B cell (primary cell): ENCODE measurements around the gene DTNBP1. TPM values are rescaled to one million over a fixed set of nuclear protein-coding genes. Genes with fewer than 3 reads are reported as not detected.

ENCODE experiments used
- ATAC-seq: fragments of 200-7000 bp; cut with Tn5 transposase; one replicate; pipeline ENCODE4 v1.10.0; 2021; ENCODE audit warnings: low read depth, mild to moderate bottlenecking, moderate number of reproducible peaks, moderate library complexity
- CTCF ChIA-PET: fragments of 350-600 bp; sonication (Branson Sonifier 250); formaldehyde crosslinking; loops from one replicate; lab custom pipeline; 2021; ENCODE audit warnings: antibody characterized with exemption, inconsistent platforms; lab: Charles Lee
- POLR2A ChIA-PET: fragments of 350-600 bp; sonication (Branson Sonifier 250); formaldehyde crosslinking; loops from one replicate; lab custom pipeline; 2021; ENCODE audit warnings: antibody characterized with exemption; lab: Charles Lee
- DNase-seq: peaks from one replicate; pipeline ENCODE4 v3.0.0; 2013
- H2AFZ ChIP-seq: 2 replicates; pipeline ENCODE4 v1.6.1; 2012; ENCODE audit warnings: mild to moderate bottlenecking, low read depth, low read length; ENCODE audit not compliant: insufficient read depth, poor library complexity, severe bottlenecking
- H3K27ac ChIP-seq, 2 donors: 1 replicate in 1 of 2; 2 replicates in 1 of 2; pipeline ENCODE4 v1.5.1; 2012 to 2013; ENCODE audit warnings: low read length in 2 of 2, mild to moderate bottlenecking in 2 of 2, moderate library complexity in 1 of 2
- H3K27me3 ChIP-seq, 4 experiments: fragments of 200-600 bp in 1 of 4; sonication (generic) in 1 of 4; replicated peaks in 1 of 4; 1 replicate in 2 of 4; 2 replicates in 2 of 4; pipeline versions ENCODE4 v1.6.1 to v1.7.0; 2013 to 2016; ENCODE audit warnings: low read length in 3 of 4, mild to moderate bottlenecking in 2 of 4, mixed read lengths in 1 of 4, moderate library complexity in 1 of 4; ENCODE audit not compliant: insufficient read depth in 4 of 4, control insufficient read depth in 3 of 4; ENCODE audit errors: control extremely low read depth in 1 of 4
- H3K36me3 ChIP-seq, 2 experiments: replicated peaks in 1 of 2; 1 replicate in 1 of 2; 2 replicates in 1 of 2; pipeline versions ENCODE4 v1.6.1 to v1.7.1; 2013; ENCODE audit warnings: low read length in 1 of 2; ENCODE audit not compliant: insufficient read depth in 2 of 2, control insufficient read depth in 1 of 2; ENCODE audit errors: control extremely low read depth in 1 of 2, extremely low read depth in 1 of 2
- H3K4me1 ChIP-seq, 2 donors: fragments of 200-600 bp in 1 of 2; sonication (generic) in 1 of 2; 1 replicate in 1 of 2; 2 replicates in 1 of 2; pipeline versions ENCODE4 v1.5.1 to v1.6.1; 2013 to 2017; ENCODE audit warnings: low read length in 2 of 2; ENCODE audit not compliant: control insufficient read depth in 2 of 2, insufficient read depth in 2 of 2
- H3K4me2 ChIP-seq: replicated peaks from 2 replicates; pipeline ENCODE3; 2012; ENCODE audit warnings: mild to moderate bottlenecking, low read depth, low read length; ENCODE audit not compliant: poor library complexity, severe bottlenecking
- H3K4me3 ChIP-seq, 5 experiments: fragments of 200-600 bp in 1 of 5; sonication (generic) in 1 of 5; 1 replicate in 3 of 5; 2 replicates in 2 of 5; pipeline versions ENCODE4 v1.5.1 to v1.7.0; 2011 to 2016; ENCODE audit warnings: low read length in 4 of 5, mild to moderate bottlenecking in 4 of 5, low read depth in 2 of 5, control low read depth in 1 of 5, moderate library complexity in 1 of 5; ENCODE audit not compliant: insufficient read depth in 1 of 5; ENCODE audit errors: control extremely low read depth in 1 of 5, extremely low read depth in 1 of 5
- H3K79me2 ChIP-seq: fragments of 200-600 bp; sonication (generic); one replicate; pipeline ENCODE4 v1.6.0; 2016; ENCODE audit warnings: low read length; ENCODE audit not compliant: control insufficient read depth, insufficient read depth
- H3K9ac ChIP-seq: fragments of 200-600 bp; sonication (generic); 2 replicates; pipeline ENCODE4 v1.6.1; 2017; ENCODE audit warnings: mild to moderate bottlenecking, low read length, moderate library complexity
- H3K9me3 ChIP-seq, 3 donors: one replicate each; pipeline versions ENCODE4 v1.6.1 to v1.7.1; 2013; ENCODE audit warnings: low read length in 2 of 3; ENCODE audit not compliant: control insufficient read depth in 2 of 3, insufficient read depth in 1 of 3; ENCODE audit errors: control extremely low read depth in 1 of 3
- H4K20me1 ChIP-seq: 2 replicates; pipeline ENCODE4 v1.6.0; 2012; ENCODE audit warnings: mild to moderate bottlenecking, low read length; ENCODE audit not compliant: insufficient read depth, control insufficient read depth, poor library complexity, severe bottlenecking
- H3K27ac Mint-ChIP-seq: one replicate; pipeline ENCODE4 v1.8.0; 2021; ENCODE audit warnings: mixed read lengths
- H3K27me3 Mint-ChIP-seq: one replicate; pipeline ENCODE4 v1.8.0; 2021; ENCODE audit warnings: mixed read lengths
- H3K4me1 Mint-ChIP-seq: one replicate; pipeline ENCODE4 v1.8.0; 2021; ENCODE audit warnings: mixed read lengths
- H3K4me3 Mint-ChIP-seq: one replicate; pipeline ENCODE4 v1.8.0; 2021; ENCODE audit warnings: mixed read lengths
- H3K9me3 Mint-ChIP-seq: one replicate; pipeline ENCODE4 v1.8.0; 2022; ENCODE audit warnings: mixed read lengths; ENCODE audit not compliant: insufficient read depth
- CTCF ChIP-seq: fragments of 200-600 bp; IDR thresholded peaks from one replicate; pipeline ENCODE4 v1.8.0; 2022; ENCODE audit warnings: antibody characterized with exemption, mild to moderate bottlenecking
- EZH2 ChIP-seq: IDR thresholded peaks from 2 replicates; pipeline ENCODE4 v1.6.1; 2012; ENCODE audit warnings: borderline replicate concordance, low read depth, mild to moderate bottlenecking, moderate library complexity, low read length; ENCODE audit not compliant: insufficient read depth, poor library complexity, severe bottlenecking
- WGBS: methylation state at CpG from one replicate; pipeline ENCODE4 v1.1.5; 2013; ENCODE audit warnings: missing lambda C conversion rate; ENCODE audit not compliant: insufficient coverage; 5-methylcytosine and 5-hydroxymethylcytosine counted together
- intact Hi-C: fragments of 100-400 bp; cut with micrococcal nuclease; formaldehyde crosslinking; loops from one replicate; pipeline ENCODE4 v1.10.0; 2022
- polyA plus RNA-seq: library from polyadenylated mRNA; depleted of rRNA; stranded (reverse); fragments of >200 nt; gene quantifications from 2 replicates; pipeline ENCODE4 v1.2.3, GENCODE V29; 2012
- total RNA-seq, 2 donors: library from RNA; stranded (reverse); fragments of 120-200 nt in 1 of 2; gene quantifications; 1 replicate in 1 of 2; 2 replicates in 1 of 2; pipeline versions ENCODE4 v1.2.3 to v1.2.4, GENCODE V29; 2013 to 2022

The DTNBP1 gene
- total and polyA plus RNA-seq, 2 donors (not counting 1 experiment from before 2014, with no cell fraction given): 31.4 to 73.0 TPM

- H3K4me3 ChIP-seq: no peak overlapping the region
- no peak overlapping the region for H3K9ac ChIP-seq
- peaks cover 6 to 98% of the 10 kb centered on the region in 2 experiments for H3K36me3 ChIP-seq
- no peak overlapping the region for H2AFZ ChIP-seq
- H3K27me3 ChIP-seq: no peaks in the 10 kb centered on the region
- H3K79me2 ChIP-seq: peaks cover 48% of the 10 kb centered on the region
- DNase-seq (no peak), ATAC-seq (no peak)
- no peaks in the 10 kb centered on the region for H3K27me3 Mint-ChIP-seq
- H3K9me3 Mint-ChIP-seq: no peaks in the 10 kb centered on the region
- no peak overlapping the region for H3K4me3 Mint-ChIP-seq
- no peak for TF ChIP-seq CTCF
- no peak for TF ChIP-seq EZH2
- H3K4me1 ChIP-seq: no peaks in the 10 kb centered on the region
- no peaks in the 10 kb centered on the region for H3K9me3 ChIP-seq
- ChIA-PET POLR2A (interaction anchor here (0.7 kb wide), 1 partner anchor 32 kb away, joined by 3 read pairs; no protein-coding TSS in a partner anchor), CTCF (interaction anchor here (1.2 kb wide), 1 partner anchor 116 kb away, joined by 3 read pairs; no protein-coding TSS in a partner anchor)
- 97% methylated on average over 7 of the region's 7 CpGs for WGBS
- peaks cover 2% of the 10 kb centered on the region for H3K4me1 Mint-ChIP-seq
- no peak overlapping the region for H3K4me2 ChIP-seq
- no peak overlapping the region for H3K27ac Mint-ChIP-seq
- intact Hi-C loops: no loop called here
- H4K20me1 ChIP-seq: peaks cover 43% of the 10 kb centered on the region
- H3K27ac ChIP-seq: no peak overlapping the region
Measured at GRCh38 chr6:15506066-15506465, 156.8 kb downstream of the DTNBP1 start.

- WGBS: 95% methylated on average over 17 of the region's 18 CpGs
- H3K27me3 Mint-ChIP-seq: no peaks in the 10 kb centered on the region
- Histone ChIP-seq H3K79me2 (peaks cover 53% of the 10 kb centered on the region), H3K27me3 (no peaks in the 10 kb centered on the region), H3K4me3 (no peak overlapping the region), H2AFZ (no peak overlapping the region), H3K9me3 (no peaks in the 10 kb centered on the region), H3K4me1 (no peaks in the 10 kb centered on the region), H3K4me2 (no peak overlapping the region), H3K36me3 (peaks cover 6 to 97% of the 10 kb centered on the region in 2 experiments), H3K9ac (no peak overlapping the region), H3K27ac (no peak overlapping the region), H4K20me1 (peaks cover 48% of the 10 kb centered on the region)
- no peak overlapping the region for H3K27ac Mint-ChIP-seq
- ChIA-PET CTCF (interaction anchor here (1.0 to 1.2 kb wide), 2 partner anchors 117 to 1459 kb away, joined by 3 read pairs; no protein-coding TSS in a partner anchor), POLR2A (interaction anchor here (0.7 kb wide), 1 partner anchor 31 kb away, joined by 3 read pairs; no protein-coding TSS in a partner anchor)
- no peaks in the 10 kb centered on the region for H3K9me3 Mint-ChIP-seq
- TF ChIP-seq EZH2: no peak
- no peak for TF ChIP-seq CTCF
- no peak for DNase-seq
- H3K4me3 Mint-ChIP-seq: no peak overlapping the region
- H3K4me1 Mint-ChIP-seq: peaks cover 2% of the 10 kb centered on the region
- ATAC-seq: no peak
- intact Hi-C loops: no loop called here
Measured at GRCh38 chr6:15505463-15505918, 157.3 kb downstream of the DTNBP1 start.
